GM19351 (cell line): Measurements from ENCODE around the gene MAP7D1.
"Not testable (repeated sequence)": the region's sequence is repeated elsewhere in the genome, so short reads cannot be mapped to it uniquely, and the experiment has no call there.

Source experiments
- ATAC-seq: cut with Tn5 transposase; IDR thresholded peaks from one replicate; pipeline ENCODE4 v1.9.1; 2021; ENCODE audit warnings: mild to moderate bottlenecking, moderate library complexity; ENCODE audit not compliant: unreplicated experiment

The MAP7D1 gene

DNA sequence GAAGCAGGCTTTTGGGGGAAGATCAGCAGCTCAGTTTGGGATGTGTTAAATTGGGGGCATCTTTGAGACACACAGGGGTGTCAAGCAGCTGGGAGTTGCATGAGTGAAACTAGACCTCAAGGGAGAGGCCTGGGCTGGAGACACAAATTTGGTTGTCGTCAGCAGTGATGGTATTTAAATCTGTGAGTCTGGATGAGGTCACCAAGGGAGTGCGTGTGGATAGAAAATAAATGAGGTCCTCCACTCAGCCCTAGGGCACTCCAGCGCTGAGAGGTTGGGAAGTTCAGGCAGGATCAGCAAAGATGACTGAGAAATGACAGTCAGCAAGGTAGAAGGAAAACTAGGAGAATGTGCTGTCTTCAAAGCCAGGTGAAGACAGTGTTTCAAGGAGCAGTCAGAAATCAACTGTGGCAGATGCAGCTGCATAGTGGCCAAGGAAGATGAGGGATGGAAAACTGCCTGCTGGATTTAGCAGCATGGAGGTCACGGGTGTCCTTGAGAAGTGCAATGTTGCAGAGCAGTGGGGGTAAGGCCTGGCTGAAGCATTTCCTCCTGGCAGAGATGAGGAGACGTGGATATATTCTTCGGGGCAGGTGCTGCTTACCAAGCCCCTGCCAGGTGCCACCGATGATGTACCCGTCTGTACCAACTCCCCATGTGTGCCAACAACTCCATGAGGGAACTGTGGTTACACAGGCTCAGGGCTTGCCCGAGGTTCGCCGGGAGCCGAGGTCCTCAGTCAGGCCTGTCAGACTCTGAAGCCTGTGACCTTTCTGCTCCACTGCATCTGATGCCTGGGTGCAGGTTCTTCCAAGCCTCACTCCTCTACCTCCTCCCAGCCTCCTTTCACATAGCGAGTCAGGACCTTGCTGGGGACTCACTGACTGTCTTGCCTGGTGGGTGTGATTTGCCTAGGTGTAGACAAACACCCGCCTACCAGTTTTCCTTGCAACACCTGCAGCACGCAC lies 11.3 kb downstream of the MAP7D1 start:
- no peak for ATAC-seq

DNA sequence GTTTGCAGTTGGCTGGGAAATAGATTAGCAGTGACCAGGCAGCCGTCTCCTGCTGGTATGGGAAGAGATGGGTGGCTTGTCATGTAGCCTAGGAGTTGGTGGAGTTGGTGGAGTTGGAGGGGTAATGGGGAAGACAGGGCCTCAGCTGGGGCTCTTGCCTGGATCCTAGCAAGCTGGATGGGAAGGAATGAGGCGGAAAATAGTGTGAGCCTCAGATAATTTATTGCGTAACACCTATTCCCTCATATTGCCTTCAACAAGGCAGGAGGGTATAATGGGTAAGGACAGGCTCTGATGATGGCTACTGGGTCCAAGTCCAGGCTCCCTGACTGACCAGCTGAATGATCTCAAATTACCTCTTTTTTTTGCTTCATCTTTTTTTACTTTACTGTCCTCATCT lies 12.6 kb downstream of the MAP7D1 start:
- ATAC-seq: no peak

DNA sequence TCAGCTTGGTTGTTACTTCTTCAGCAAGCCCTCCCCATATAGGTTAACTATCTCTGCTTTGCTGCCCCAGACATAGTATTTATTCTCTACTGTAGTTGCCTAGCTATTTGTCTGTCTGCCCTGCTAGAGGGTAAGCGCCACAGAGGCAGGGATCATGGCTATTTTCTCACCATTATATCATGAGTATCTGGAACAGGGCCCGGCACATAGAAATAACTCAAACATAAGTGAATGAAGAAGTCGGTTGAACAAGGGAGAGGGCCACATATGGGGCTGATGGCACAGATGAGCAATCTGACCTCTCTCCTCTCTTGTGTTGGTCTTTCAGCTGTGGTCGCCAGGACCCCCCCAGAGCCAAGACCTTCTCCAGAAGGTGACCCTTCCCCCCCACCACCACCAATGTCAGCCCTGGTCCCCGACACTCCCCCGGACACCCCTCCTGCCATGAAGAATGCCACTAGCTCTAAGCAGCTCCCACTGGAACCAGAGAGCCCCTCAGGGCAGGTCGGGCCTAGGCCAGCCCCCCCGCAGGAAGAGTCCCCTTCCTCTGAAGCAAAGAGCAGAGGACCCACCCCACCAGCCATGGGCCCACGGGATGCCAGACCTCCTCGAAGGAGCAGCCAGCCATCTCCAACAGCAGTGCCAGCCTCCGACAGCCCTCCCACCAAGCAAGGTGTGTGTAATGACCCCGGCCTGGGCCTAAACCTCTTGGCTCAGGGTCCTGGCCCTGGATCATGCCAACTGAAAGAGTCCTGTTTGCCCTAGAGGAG lies 14.9 kb downstream of the MAP7D1 start:
- no peak for ATAC-seq

DNA sequence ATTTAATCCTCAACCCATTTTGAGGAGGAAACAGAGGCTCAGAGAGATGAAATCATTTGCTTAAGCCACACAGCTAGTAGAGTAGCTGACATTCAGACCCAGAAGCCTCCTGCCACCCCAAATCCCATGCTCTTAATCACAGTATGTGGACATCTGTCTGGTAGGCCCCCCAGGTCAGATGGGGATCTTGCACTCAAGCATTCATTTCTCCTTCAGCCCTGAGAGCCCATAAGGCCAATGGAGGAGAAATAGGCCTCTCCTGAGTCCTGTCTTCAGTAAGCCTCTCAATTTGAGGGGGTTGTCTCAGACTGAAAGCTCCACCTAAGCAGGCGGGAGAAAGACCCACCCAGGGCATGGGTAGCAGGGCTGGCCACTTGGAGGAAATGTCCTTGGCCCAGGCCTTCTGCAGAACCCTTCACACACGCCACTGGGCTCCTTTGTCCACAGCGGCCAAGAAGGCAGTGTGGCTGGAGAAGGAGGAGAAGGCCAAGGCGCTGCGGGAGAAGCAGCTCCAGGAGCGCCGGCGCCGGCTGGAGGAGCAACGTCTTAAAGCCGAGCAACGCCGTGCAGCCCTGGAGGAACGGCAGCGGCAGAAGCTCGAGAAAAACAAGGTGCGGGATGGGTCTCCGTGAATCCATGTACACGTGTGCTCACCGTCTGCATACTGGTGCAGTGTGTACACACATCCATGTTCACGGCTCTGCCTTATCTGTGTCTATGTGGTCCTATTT lies 16.2 kb downstream of the MAP7D1 start:
- ATAC-seq: no peak

DNA sequence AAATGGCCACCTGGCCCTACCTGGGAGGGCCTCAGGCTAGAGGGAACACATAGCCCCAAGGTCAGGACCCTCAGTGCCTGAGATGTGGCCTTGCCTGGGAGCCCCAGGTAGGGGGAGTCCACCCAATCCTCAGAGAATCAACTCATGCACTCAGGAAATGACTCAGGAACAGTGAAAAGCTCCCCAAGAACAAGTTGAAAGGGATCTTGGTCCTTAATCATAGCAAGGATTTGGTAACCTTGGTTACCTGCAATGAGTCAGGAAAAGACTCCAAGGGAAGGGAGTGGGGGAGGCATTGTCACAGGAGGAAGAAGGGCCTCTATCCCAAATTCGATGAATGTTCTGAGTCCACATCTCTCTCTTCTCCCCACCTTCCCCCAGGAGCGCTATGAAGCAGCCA lies 17.0 kb downstream of the MAP7D1 start:
- no peak for ATAC-seq

- ATAC-seq: no peak
Observed at GRCh38 chr1:36174713-36175112, 18.8 kb downstream of the MAP7D1 start.

DNA sequence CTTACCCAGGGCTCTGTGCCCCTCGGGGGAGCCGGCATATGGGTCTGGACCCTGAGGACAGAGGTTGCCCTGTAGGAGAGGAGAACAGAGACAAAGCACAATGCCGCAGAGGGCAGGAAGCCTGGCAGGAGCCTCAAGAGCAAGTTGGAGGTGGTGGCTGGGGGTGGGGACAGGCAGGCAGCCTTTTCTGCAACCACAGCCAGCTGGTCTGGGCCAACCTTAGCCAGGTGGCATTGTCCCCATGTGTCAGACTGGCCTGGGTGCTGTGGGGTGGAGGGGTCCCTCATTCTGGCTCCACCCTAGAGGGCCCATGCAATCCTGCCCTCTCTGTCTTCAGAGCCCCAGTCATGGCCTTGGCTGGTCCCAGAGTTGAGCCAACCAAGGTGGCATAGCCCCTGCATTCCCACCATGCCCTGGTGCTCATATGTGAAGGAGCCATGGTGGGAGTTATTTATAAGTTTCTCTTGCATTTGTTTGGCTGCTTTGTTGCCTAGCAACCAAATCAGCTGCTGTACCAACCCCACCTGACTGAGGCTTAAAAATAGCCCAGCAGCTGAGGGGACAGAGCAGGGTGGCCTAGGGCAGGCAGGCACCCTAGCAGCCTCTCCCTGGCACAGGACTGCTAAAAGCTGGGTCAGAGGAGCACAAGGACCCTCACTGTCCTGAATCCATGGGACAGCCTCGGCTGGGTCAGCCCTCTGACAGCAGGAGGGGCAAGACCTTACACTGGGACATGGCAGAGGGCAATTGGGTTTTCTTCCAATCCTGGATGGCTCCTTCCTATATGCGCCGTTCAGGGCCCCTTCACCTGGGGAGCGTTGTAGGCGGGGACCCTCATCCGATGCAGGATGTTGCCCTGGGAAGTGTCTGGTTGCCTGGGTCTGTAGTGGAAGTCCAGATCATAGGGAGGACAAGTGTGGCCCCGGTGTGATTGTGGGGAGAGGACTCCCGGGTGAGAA lies 19.5 kb downstream of the MAP7D1 start:
- no peak for ATAC-seq

- no peak for ATAC-seq
Observed at GRCh38 chr1:36176106-36176949, 20.4 kb downstream of the MAP7D1 start.

DNA sequence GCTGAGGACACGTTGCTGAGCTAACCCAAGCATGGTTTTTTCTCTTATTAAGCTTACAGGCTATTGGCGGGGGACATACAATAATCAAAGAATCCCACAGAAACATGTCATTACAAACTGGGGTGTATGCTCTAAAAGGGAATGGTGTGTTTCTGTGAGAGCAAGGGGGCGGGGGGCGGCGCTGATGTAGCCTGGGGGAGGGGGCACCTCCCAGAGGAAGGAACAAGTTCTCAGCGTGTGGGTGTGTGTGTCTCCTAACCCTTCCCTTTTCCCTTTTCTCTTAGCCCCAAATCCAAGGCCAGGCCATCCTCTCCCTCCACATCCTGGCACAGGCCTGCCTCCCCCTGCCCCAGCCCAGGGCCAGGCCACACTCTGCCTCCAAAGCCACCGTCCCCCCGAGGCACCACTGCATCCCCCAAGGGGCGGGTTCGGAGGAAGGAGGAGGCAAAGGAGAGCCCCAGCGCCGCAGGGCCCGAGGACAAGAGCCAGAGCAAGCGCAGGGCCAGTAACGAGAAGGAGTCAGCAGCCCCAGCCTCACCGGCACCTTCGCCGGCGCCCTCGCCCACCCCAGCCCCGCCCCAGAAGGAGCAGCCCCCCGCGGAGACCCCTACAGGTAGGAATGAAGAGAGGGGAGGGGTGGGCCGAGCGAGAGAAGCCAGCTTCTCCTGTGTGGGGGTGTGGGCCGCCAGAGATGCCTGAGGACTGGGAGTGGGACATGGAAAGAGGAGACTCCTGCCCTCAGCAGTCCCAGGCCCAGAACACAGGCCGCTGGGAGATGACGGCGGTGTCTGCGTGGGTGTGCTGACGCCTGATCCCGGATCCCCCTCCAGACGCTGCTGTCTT lies 21.9 kb downstream of the MAP7D1 start:
- no peak for ATAC-seq

DNA sequence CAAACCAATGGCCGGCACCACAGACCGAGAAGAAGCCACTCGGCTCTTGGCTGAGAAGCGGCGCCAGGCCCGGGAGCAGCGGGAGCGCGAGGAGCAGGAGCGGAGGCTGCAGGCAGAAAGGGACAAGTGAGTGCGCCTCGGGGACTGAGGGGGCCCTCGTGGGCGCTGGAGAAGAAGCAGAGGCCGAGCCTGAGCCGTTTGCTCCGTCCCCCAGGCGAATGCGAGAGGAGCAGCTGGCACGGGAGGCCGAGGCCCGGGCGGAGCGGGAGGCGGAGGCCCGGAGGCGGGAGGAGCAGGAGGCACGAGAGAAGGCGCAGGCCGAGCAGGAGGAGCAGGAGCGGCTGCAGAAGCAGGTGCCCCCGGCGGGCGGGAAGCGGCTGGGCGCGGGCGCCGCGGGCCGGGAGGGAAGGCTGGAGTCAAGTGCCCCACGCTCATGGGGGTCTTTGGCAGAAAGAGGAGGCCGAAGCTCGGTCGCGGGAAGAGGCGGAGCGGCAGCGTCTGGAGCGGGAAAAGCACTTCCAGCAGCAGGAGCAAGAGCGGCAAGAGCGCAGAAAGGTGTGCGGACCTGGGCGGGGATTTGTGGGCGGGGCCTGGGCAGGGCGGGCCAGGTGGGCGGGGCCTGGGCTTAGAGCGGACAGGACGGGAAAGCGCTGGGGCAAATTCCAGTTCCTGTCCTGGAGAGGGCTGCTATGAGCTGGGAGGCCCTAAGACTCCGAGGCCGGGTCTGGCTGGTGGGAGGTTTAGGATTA lies 22.7 kb downstream of the MAP7D1 start:
- ATAC-seq: no peak

GRCh38 chr1:36179220-36179600 lies 23.2 kb downstream of the MAP7D1 start:
- ATAC-seq: no peak

- ATAC-seq: no peak
Observed at GRCh38 chr1:36182734-36183133, 26.8 kb downstream of the MAP7D1 start.

GRCh38 chr1:36183309-36183856 lies 27.4 kb downstream of the MAP7D1 start:
- no peak for ATAC-seq

GRCh38 chr1:36187800-36188593 lies 32.0 kb downstream of the MAP7D1 start:
- ATAC-seq: peak; percentile 67

- ATAC-seq: not testable (repeated sequence)
Observed at GRCh38 chr1:36196805-36197204, 40.8 kb downstream of the MAP7D1 start.

GRCh38 chr1:36198641-36199040 lies 42.7 kb downstream of the MAP7D1 start:
- ATAC-seq: no peak
